ENCODE measurements around the gene PLEKHG7. TPM values are rescaled to one million over a fixed set of nuclear protein-coding genes. Genes with fewer than 3 reads are reported as not detected.

PLEKHG7 gene
- total RNA-seq, 1 experiment from 2014 or later, result not detected

DNA sequence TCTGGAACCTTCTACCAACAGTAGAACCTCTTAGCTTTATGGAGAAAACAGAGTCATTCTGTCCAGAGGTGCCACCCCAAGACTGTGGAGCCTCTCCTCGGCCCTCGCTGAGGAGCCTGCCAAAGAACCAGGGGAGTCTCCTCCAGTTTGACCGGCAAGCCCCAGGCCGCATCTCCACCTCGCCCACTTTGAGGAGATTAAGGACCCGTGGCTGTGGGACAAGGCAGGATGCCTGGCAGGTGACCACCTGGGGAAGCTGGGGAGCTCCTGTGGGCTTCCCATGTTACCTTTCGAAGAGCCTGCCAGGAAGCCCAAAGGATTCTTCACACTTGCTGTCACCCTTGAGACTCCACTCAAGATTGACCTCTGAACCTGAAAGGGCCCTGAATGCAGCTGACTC is 3.8 kb downstream of the PLEKHG7 start:
- DNase-seq (ENCODE audit: low read depth, low spot score) (no peak), ATAC-seq (no peak)
- no TSS peak for BruUV-seq (replicated peaks)
- Histone ChIP-seq H3K9me2 (ENCODE audit: insufficient read depth) (no peaks in the 10 kb centered on the region), H3K9ac (ENCODE audit: low read length) (no peak overlapping the region), H3K27me3 (ENCODE audit: insufficient read depth, low read length) (no peaks in the 10 kb centered on the region), H3K4me1 (ENCODE audit: control insufficient read depth in 1 of 2, insufficient read depth in 2 of 2, low read length in 2 of 2) (no peaks in the 10 kb centered on the region), H2AFZ (ENCODE audit: low read depth, low read length, poor library complexity, severe bottlenecking) (no peak overlapping the region), H3K36me3 (ENCODE audit: control insufficient read depth in 1 of 2, insufficient read depth in 2 of 2, low read length in 2 of 2) (no peaks in the 10 kb centered on the region), H3K4me2 (ENCODE audit: low read length) (no peak overlapping the region), H3K27ac (ENCODE audit: low read depth, low read length) (no peak overlapping the region), H3K9me3 (ENCODE audit: control insufficient read depth in 1 of 2, insufficient read depth in 1 of 2, low read depth in 1 of 2, low read length in 2 of 2) (no peaks in the 10 kb centered on the region), H4K20me1 (ENCODE audit: insufficient read depth) (no peaks in the 10 kb centered on the region), H3K4me3 (replicated peaks in 1 of 2; ENCODE audit: low read depth in 1 of 2, low read length in 2 of 2) (no peak overlapping the region), H3K79me2 (ENCODE audit: insufficient read depth, low read length) (no peaks in the 10 kb centered on the region)
- TF ChIP-seq, protein P1, sequence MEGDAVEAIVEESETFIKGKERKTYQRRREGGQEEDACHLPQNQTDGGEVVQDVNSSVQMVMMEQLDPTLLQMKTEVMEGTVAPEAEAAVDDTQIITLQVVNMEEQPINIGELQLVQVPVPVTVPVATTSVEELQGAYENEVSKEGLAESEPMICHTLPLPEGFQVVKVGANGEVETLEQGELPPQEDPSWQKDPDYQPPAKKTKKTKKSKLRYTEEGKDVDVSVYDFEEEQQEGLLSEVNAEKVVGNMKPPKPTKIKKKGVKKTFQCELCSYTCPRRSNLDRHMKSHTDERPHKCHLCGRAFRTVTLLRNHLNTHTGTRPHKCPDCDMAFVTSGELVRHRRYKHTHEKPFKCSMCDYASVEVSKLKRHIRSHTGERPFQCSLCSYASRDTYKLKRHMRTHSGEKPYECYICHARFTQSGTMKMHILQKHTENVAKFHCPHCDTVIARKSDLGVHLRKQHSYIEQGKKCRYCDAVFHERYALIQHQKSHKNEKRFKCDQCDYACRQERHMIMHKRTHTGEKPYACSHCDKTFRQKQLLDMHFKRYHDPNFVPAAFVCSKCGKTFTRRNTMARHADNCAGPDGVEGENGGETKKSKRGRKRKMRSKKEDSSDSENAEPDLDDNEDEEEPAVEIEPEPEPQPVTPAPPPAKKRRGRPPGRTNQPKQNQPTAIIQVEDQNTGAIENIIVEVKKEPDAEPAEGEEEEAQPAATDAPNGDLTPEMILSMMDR (IDR thresholded peaks at IDR 0.05 in 2 of 3, conservative IDR thresholded peaks at IDR 0.05 in 1 of 3; ENCODE audit: borderline replicate concordance in 1 of 3, insufficient read depth in 1 of 3, low read depth in 2 of 3, low read length in 2 of 3), result no peak
- TF ChIP-seq YY1 (IDR thresholded peaks at IDR 0.05; ENCODE audit: extremely low read depth, insufficient replicate concordance, low read depth, low read length) (no peak), POLR2A (IDR thresholded peaks at IDR 0.05; ENCODE audit: borderline replicate concordance, extremely low read depth, insufficient read depth, insufficient read length) (no peak), SRF (IDR thresholded peaks at IDR 0.05; ENCODE audit: low read depth) (no peak), JUND (IDR thresholded peaks at IDR 0.05) (no peak), EGR1 (IDR thresholded peaks at IDR 0.05; ENCODE audit: low read depth) (no peak), ZFX (IDR thresholded peaks at IDR 0.05) (no peak)
- TF ChIP-seq, protein P2, sequence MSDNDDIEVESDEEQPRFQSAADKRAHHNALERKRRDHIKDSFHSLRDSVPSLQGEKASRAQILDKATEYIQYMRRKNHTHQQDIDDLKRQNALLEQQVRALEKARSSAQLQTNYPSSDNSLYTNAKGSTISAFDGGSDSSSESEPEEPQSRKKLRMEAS (IDR thresholded peaks at IDR 0.05), result no peak
- ChIA-PET RAD21 (ENCODE audit: low non-redundant PET in 1 of 2, low total read pairs in 2 of 2, uncharacterized antibody in 2 of 2, unreplicated experiment in 2 of 2) (no interaction called here), CTCF (no interaction called here), POLR2A (no interaction called here)
- intact Hi-C loops (cut with micrococcal nuclease), result no loop called here

DNA sequence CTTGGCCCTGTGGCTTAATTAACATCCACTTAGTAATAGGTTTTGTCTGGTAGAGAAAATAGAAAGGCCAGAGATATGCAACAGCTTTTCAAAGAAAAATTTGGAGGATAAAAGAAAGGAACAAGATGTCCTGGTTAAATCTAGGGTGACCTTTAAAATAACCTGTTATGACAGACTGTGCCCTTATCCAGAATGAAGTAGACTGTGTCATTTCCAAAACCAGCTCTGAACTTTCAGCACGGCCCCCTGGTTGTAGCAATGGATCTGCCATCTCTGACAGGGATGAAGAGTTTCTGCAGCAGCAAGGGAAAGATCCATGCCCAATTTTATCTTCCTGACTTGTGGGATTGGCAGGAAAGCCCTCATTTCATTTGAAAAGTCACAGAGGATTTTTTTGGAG is 5.1 kb downstream of the PLEKHG7 start:
- ChIA-PET CTCF (no interaction called here), POLR2A (no interaction called here), RAD21 (ENCODE audit: low non-redundant PET in 1 of 2, low total read pairs in 2 of 2, uncharacterized antibody in 2 of 2, unreplicated experiment in 2 of 2) (no interaction called here)
- no peaks in the 10 kb centered on the region for H3K36me3 ChIP-seq (ENCODE audit: control insufficient read depth in 1 of 2, insufficient read depth in 2 of 2, low read length in 2 of 2)
- no peak overlapping the region for H3K4me2 ChIP-seq (ENCODE audit: low read length)
- H3K9me3 ChIP-seq (ENCODE audit: control insufficient read depth in 1 of 2, insufficient read depth in 1 of 2, low read depth in 1 of 2, low read length in 2 of 2), result no peaks in the 10 kb centered on the region
- no peaks in the 10 kb centered on the region for H3K4me1 ChIP-seq (ENCODE audit: control insufficient read depth in 1 of 2, insufficient read depth in 2 of 2, low read length in 2 of 2)
- intact Hi-C loops (cut with micrococcal nuclease), result no loop called here
- H4K20me1 ChIP-seq (ENCODE audit: insufficient read depth), result no peaks in the 10 kb centered on the region
- no TSS peak for BruUV-seq (replicated peaks)
- no peak overlapping the region for H3K27ac ChIP-seq (ENCODE audit: low read depth, low read length)
- H3K79me2 ChIP-seq (ENCODE audit: insufficient read depth, low read length), result no peaks in the 10 kb centered on the region
- H3K9ac ChIP-seq (ENCODE audit: low read length), result no peak overlapping the region
- DNase-seq (ENCODE audit: low read depth, low spot score) (no peak), ATAC-seq (no peak)
- H3K9me2 ChIP-seq (ENCODE audit: insufficient read depth), result no peaks in the 10 kb centered on the region
- no peak overlapping the region for H3K4me3 ChIP-seq (replicated peaks in 1 of 2; ENCODE audit: low read depth in 1 of 2, low read length in 2 of 2)
- H3K27me3 ChIP-seq (ENCODE audit: insufficient read depth, low read length), result no peaks in the 10 kb centered on the region
- no peak overlapping the region for H2AFZ ChIP-seq (ENCODE audit: low read depth, low read length, poor library complexity, severe bottlenecking)
- TF ChIP-seq ZFX (IDR thresholded peaks at IDR 0.05), result no peak
- TF ChIP-seq, protein P2 (IDR thresholded peaks at IDR 0.05), result no peak
- TF ChIP-seq, protein P3, sequence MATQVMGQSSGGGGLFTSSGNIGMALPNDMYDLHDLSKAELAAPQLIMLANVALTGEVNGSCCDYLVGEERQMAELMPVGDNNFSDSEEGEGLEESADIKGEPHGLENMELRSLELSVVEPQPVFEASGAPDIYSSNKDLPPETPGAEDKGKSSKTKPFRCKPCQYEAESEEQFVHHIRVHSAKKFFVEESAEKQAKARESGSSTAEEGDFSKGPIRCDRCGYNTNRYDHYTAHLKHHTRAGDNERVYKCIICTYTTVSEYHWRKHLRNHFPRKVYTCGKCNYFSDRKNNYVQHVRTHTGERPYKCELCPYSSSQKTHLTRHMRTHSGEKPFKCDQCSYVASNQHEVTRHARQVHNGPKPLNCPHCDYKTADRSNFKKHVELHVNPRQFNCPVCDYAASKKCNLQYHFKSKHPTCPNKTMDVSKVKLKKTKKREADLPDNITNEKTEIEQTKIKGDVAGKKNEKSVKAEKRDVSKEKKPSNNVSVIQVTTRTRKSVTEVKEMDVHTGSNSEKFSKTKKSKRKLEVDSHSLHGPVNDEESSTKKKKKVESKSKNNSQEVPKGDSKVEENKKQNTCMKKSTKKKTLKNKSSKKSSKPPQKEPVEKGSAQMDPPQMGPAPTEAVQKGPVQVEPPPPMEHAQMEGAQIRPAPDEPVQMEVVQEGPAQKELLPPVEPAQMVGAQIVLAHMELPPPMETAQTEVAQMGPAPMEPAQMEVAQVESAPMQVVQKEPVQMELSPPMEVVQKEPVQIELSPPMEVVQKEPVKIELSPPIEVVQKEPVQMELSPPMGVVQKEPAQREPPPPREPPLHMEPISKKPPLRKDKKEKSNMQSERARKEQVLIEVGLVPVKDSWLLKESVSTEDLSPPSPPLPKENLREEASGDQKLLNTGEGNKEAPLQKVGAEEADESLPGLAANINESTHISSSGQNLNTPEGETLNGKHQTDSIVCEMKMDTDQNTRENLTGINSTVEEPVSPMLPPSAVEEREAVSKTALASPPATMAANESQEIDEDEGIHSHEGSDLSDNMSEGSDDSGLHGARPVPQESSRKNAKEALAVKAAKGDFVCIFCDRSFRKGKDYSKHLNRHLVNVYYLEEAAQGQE (IDR thresholded peaks at IDR 0.05; ENCODE audit: low read depth), result no peak
- TF ChIP-seq SRF (IDR thresholded peaks at IDR 0.05; ENCODE audit: low read depth), result no peak
- no peak for TF ChIP-seq ELF1 (IDR thresholded peaks at IDR 0.05; ENCODE audit: borderline replicate concordance, low read depth)
- TF ChIP-seq EZH2 (IDR thresholded peaks at IDR 0.05), result no peak
- TF ChIP-seq TCF7L2 (IDR thresholded peaks at IDR 0.05; ENCODE audit: borderline replicate concordance, extremely low read depth, insufficient read depth, insufficient read length), result no peak
- TF ChIP-seq ZNF274 (IDR thresholded peaks at IDR 0.05; ENCODE audit: low read depth, low read length), result no peak
- TF ChIP-seq CBX3 (IDR thresholded peaks at IDR 0.05; ENCODE audit: low read depth), result no peak
- TF ChIP-seq CEBPB (IDR thresholded peaks at IDR 0.05; ENCODE audit: low read depth), result no peak

Measured in HCT116 (cell line).